SKM-1 (cell line): ENCODE results near the gene POLD4.
"Not testable (repeated sequence)": the region's sequence is repeated elsewhere in the genome, so short reads cannot be mapped to it uniquely, and the experiment has no call there.

Source experiments
- DNase-seq: peaks from one replicate; lab custom pipeline; 2025; ENCODE audit not compliant: unreplicated experiment; lab: John Stamatoyannopoulos, UW

Gene POLD4

GRCh38 chr11:67353317-67354074, at the start of gene POLD4:
Gene POLD4, minus strand, starts transcription at chr11:67353546. Its CDS starts 147 bp downstream, at chr11:67353399.
- DNase-seq, result peak; percentile 100

DNA sequence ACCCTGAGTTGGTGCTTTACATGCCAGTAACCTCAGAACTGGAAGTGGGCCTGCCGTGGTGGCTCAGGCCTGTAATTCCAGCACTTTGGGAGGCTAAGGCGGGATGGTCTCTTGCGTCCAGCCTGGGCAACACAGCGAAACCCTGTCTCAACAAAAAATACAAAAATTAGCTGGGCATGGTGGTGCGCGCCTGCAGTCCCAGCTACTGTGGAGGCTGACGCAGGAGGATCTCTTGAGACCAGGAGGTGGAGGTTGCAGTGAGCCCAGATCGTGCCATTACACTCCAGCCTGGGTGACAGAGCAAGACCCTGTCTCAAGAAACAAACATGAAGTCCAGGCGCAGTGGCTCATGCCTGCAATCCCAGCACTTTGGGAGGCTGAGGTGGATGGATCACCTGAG, 49.7 kb upstream of the POLD4 start:
- not testable (repeated sequence) for DNase-seq

- not testable (repeated sequence) for DNase-seq
Observed at GRCh38 chr11:67402192-67402839, 49.0 kb upstream of the POLD4 start.

DNA sequence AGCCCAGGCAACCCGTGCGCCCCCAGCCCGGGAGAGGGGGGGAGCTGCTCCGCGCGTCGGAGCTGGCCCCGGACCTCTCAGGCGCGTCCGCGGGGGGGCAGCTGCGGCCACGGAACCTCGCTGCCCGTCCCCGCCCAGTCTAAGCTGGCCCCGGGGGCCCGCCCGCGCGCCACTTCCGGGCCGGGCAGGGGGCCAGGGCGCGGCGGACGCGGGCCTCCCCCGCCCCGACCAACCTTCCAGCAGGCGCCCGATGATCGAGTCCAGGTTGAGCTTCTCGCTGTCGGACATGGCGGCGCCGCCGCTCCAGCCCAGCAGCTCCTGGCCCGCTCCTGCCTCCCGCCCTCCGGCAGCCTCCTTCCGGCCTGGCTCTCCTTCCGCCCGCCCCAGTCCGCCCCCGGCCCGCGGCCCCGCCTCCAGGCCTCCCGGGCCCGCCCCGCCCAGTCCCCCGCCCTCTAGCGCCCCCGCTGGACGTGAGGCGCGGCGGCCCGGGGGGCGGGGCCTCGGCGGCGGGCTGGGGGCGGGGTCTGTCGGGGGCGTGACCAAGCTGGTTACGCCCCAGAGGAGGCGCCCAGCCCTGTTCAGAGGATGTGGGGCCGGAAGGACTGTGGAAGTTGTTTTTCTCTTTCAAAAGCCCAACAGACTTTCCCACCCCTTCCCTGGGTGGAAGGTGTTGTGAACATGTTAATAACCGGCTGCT, 48.3 kb upstream of the POLD4 start, which contains the start of gene PPP1CA:
PPP1CA (minus strand) TSS at position 364 of the 697 bp plus-strand sequence; CDS start at position 288, 76 bp downstream.
- DNase-seq, result peak; percentile 74

DNA sequence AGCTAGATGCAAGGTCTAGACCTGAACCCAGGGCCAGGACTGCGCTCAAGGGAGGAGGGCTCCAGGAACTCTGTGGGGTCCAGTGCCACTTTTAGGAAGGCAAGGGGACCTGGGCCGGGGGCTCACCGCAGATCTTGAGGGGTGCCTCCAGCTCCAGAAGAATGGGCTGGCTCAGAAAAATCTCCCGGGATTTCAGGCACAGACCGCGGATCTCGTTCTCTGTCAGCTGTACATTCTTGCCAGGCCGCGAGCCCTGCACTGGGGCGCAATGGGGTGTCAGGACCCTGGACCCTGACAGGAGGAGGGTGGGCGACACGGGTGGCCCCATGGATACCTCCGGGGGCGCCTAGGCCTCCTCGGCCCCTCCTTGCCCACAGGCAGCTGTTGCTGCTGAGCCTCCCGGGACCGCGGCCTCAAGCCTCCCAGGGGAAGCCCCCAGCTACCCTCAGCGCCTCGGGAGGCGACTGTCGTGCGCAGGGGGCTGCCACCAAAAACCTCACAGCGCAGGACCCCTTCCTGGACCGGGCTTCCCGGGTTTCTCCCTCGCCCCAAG, 47.7 kb upstream of the POLD4 start:
- no peak for DNase-seq

DNA sequence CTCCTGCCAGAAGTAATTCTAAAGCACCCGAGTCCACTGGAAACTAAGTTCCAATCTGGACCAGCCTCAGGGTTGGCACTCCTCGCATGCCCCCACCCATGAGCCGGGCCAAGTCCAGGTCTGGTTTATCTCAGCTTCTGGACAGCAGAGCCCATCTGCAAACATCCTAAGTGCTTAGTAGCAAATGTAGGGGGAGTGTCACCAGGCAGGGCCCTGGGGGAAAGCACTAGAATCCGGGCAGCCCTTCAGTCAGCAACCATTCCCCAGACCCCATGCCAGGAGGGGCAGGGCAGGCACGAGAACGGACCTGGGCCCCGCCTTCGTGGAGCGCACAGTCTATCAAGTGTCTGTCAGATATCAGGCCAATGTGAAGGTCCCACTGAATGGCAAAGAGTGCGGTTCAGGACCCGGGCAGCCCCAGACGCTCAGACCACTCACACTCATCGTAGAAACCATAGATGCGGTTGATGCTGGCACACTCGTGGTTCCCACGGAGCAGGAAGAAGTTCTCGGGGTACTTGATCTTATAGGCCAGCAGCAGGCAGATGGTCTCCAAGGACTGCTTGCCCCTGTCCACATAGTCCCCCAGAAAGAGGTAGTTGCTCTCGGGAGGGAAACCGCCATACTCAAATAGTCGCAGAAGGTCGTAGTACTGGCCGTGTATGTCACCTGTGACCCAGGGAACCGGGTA, 47.0 kb upstream of the POLD4 start:
- DNase-seq, result no peak

DNA sequence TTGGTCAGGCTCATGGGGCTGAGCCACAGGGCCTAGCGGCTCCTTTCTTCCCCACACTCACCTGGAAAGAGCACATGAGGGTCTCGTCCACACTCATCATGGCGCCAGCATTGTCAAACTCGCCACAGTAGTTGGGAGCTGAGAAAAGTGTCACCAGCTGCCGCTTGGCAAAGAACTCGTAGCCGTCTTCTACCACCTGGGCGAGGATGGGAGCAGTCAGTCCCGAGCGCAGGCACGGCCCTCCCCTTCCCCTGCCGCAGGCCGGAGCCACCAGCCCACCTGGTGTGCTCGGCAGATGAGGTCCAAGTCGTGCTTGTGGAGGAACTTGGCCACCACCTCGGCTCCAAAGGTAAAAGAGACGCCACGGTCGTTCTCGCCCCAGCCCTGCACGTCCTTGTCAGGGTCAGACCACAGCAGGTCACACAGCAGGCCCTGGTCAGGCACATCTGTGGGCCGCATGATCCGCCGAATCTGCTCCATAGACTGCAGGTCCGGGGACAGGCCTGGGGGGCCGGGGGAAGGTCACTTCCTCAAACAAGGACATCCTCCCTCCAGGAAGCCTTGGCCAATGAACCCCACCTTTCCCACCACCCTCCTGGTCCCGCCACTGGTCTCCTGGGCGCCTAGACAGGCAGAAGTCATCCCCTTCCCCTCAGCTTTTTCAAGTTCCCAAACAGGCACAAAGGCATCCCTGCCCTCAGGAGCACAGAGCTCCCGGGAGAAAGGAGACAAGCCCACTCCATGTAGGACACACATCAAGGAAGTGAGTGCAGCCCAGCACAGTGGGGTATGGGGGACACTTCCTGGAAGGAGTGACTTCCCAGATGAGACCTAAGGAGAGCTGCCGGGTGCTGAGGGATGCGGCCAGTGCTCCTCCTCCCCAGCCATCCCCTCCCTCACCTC, 45.6 kb upstream of the POLD4 start:
- no peak for DNase-seq

- no peak for DNase-seq
Observed at GRCh38 chr11:67397986-67398660, 44.8 kb upstream of the POLD4 start.

DNA sequence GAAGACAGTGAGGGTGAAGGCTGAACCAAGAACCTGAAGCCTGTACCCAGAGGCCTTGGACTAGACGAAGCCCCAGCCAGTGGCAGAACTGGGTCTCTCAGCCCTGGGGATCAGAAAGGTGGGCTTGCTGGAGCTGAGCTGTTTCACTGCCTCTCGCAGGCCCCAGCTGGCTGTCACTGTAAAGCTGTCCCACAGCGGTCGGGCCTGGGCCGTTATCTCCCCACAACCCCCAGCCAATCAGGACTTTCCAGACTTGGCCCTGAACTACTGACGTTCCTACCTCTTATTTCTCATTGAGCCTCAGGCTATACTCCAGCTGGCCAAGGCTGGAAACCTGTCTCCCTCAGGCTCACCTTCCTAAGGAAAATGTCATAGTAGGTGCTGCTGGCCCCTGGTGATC, 44.2 kb upstream of the POLD4 start:
- DNase-seq, result no peak

DNA sequence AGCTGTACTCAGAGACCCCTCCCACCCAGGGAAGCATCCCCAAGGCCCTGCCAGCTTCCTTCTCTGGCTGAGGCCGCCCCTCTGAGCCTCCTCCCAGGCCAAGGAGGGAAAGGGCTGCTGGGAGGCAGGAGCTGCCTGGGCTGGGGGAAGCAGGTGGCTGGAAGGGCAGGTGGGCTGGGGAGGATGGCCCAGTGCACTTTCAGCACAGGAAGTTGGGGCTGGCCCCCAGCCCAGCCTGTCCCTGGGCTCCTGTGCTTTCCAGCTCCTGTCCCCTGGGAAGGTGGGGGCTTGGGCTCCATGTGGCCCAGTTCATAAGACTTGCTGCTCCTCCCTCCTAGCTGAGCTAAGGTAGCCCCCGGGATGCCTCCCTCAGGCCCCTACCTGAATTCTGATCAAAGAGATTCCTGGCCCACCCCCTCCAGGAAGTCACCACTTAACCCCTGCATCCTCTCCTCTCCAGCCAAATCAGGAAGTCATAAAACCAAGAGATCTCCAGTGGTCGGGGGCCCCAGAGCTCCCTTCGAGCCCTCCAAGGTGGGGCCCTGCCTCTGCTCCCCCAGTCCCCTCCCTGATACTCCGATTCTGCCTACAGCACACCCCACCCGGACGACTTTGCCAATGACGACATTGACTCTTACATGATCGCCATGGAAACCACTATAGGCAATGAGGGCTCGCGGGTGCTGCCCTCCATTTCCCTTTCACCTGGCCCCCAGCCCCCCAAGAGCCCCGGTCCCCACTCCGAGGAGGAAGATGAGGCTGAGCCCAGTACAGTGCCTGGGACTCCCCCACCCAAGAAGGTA, 43.4 kb upstream of the POLD4 start:
- DNase-seq, result no peak

DNA sequence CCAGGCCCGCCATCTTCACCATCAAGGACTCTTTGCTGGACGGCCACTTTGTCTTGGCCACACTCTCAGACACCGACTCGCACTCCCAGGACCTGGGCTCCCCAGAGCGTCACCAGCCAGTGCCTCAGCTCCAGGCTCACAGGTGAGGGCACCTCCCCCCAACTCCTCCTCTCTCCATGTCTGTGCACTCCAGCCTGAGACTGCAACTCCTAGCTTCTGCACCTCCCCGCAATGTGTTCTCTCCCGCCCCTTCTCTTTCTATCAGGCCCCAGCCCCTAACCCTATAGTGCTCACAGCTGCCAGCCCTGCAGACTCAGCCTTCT, 42.9 kb upstream of the POLD4 start:
- no peak for DNase-seq

GRCh38 chr11:67395555-67396258, 42.4 kb upstream of the POLD4 start:
- no peak for DNase-seq

- DNase-seq, result no peak
Observed at GRCh38 chr11:67393990-67394389, 40.6 kb upstream of the POLD4 start.

DNA sequence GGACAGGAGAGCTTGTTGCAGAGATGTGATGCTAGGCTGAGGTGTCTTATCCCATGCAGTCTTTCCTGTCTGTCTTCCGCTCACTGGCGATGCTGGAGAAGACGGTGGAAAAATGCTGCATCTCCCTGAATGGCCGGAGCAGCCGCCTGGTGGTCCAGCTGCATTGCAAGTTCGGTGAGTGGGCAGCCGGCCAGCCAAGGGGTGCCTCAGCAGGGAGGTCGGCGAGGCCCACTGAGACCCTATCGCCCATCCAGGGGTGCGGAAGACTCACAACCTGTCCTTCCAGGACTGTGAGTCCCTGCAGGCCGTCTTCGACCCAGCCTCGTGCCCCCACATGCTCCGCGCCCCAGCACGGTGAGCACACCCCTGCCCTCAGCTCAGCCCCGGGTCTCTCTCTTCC, 40.1 kb upstream of the POLD4 start:
- DNase-seq, result no peak

DNA sequence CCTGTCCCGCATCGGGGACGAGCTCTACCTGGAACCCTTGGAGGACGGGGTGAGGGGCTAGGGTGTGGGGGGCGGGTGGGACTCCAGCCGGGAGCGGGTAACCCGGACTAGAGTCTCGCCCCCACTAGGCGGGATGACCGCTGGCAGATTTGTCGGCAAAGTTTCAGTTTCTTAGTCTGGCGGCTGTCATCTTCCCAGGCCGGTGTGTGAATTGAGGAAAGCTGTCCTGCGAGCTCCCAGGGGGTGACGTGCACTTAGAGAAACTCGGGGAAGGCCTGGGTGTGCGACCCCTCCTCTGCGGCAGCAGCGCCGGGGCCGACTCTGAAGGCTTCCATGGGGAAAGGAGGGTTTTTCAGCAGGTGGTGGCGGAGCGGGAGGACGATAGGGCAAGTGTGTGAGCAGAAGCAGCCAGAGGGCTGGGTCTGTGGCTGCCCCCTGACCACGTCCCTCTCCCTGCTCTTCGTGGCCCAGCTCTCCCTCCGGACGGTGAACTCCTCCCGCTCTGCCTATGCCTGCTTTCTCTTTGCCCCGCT, 38.9 kb upstream of the POLD4 start:
- DNase-seq, result no peak

DNA sequence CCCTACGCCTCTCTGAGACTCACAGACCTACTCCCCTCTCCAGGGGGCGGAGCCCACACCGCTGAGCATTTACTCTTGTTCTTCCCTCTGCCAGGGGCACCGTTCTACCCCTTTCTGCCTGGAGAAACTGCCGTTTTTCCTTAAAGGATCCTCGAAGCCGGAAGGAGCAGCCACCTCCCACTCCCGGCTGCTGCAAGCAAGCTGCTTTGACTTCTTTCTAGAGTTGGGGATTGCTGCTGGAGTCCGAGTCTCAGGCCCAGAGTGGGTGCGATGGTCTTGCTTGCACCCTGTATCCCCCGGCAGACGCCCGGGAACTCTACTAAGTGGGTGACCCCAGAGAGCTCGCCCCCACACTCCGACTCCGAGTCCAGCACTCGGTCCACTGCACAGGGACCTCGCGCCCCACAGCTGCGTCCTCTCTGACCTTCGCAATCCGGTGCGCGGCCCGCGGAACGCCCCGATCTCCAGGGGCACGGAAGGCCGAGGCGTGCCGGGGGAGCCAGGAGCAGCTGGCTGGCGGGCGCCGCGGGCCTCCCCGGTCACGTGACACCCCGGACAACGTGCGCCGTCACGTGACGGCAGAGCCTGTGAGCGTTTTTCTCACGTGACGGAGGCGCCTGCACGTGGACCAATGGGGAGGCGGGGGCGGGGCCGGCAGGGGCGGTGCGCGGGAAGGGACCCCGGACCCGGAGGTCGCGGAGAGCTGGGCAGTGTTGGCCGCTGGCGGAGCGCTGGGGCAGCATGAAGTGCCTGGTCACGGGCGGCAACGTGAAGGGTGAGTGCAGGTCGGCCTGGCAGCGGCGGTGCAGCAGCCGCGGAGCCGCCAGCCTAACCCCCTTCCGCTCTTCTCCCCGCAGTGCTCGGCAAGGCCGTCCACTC, 38.2 kb upstream of the POLD4 start, which contains the start of gene RAD9A:
RAD9A (plus strand) TSS at position 683 of the 879 bp plus-strand sequence; CDS start at position 742, 59 bp downstream.
- DNase-seq, result peak; percentile 91

GRCh38 chr11:67390947-67391303, 37.6 kb upstream of the POLD4 start:
- no peak for DNase-seq
